HG03469 (cell line): Measurements from ENCODE around the gene MTG2.

Source experiments
- ATAC-seq: cut with Tn5 transposase; IDR thresholded peaks from one replicate; pipeline ENCODE4 v1.9.1; 2021; ENCODE audit warnings: mild to moderate bottlenecking, moderate library complexity, moderate number of reproducible peaks; ENCODE audit not compliant: unreplicated experiment

The MTG2 gene

DNA sequence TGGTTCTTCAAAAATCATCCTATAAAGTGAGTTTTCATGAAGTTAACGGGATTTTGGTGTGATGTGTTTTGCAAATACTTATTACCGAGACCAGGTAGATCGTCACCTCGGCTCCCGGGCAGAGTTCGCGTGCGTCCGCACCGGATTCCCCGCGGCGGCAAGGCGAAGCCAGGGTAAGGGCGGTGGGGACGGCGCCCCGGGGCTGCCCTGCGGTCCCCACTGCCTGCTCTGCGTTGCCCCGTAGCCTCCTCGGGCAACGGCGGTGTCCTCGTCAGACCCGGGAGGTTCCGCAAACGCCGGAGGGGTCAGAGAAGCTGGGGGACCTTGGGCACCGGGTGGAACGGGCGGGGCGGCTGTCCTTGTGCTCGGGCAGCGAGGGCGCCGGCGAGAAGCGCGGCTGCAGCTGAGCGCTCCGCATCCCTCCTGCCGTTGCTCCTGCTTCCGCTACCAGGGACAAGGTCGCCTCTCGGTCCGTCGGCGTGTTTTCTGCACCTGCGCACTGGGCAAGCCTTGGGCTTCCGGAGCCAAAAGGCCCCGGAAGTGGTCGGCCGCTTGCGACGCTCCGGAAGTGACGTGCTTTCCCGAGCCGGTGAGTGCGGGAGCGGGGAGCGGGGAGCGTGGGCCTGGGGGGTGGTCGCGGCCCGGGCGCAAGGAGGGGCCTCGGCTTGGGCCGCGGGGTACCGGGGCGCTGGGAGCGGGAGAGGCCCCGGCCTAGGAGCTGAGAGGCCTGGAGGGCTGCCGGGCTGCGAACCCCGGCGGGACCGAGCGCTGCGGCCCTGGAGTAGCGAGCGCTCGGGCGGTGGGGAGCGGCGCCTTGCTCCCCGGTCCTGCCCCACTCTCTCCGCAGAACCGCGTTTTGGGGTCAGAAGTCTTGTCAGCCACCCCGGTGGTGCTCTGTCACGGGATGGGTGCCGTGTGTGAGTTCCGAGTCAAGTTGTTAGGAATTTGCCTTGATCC lies at the start of gene MTG2:
MTG2 (plus strand) TSS at position 560 of the 957 bp plus-strand sequence. CDS start 10,393 bp downstream, outside the sequence.
- ATAC-seq, result peak; percentile 77

- no peak for ATAC-seq
Observed at GRCh38 chr20:62133051-62133845, 49.6 kb upstream of the MTG2 start.

DNA sequence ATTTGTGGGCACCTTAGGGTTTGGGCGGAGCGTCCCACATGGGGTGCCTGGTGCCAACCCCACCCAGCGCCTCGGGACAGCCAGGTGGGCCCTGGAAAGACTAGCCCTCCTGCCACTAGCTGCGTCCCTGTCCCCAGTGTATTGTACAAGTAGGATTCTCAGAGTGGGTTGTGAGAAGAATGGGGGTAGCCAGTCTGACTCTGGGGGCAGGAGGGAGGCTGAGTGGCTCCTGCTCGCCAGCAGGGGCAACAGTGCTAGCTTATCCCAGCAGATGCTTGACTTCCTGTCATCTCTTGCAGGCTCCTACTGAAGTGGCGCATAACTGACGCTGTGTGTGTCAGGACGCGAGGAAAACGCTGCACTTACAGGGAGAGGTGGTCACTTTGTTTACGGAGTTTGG lies 49.0 kb upstream of the MTG2 start:
- ATAC-seq, result no peak

- ATAC-seq, result no peak
Observed at GRCh38 chr20:62134735-62135231, 48.0 kb upstream of the MTG2 start.

DNA sequence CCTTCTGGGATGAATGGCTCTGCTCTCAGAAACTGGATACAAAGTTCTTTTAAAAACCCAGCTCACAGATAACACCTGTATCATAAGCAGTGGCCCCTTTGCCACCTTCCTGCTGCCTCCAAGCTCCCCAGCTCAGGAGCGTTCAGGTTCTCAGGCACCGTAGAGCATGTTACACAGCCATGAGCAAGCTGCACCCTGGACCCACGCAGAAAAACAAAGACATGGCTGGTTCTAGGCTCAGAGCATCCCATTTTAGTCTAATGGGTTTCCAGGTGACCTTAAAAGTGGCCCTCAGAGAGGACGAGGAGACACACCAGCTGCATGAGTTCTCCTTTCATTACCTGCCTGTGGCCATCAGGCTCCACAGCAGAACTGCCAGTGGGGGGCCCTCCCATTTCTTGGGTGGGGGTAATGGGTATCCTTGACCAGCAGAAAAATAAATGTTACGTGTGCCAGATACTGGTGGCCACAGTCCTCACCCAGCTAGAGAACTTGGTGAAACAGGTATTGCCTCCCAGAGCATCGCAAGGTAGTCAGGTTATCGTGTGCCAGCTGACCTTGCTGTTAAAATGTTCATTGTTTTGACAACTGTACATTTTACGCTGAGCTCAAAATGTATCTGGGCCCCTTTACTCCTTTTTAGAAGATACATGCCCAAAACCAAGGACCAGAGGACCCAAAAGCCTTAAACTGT lies 47.1 kb upstream of the MTG2 start:
- no peak for ATAC-seq

GRCh38 chr20:62136283-62137091 lies 46.3 kb upstream of the MTG2 start:
- ATAC-seq, result no peak

- ATAC-seq, result no peak
Observed at GRCh38 chr20:62137092-62137384, 45.8 kb upstream of the MTG2 start.

GRCh38 chr20:62137478-62138203 lies 45.2 kb upstream of the MTG2 start:
- no peak for ATAC-seq

GRCh38 chr20:62138204-62138543 lies 44.7 kb upstream of the MTG2 start:
- no peak for ATAC-seq

DNA sequence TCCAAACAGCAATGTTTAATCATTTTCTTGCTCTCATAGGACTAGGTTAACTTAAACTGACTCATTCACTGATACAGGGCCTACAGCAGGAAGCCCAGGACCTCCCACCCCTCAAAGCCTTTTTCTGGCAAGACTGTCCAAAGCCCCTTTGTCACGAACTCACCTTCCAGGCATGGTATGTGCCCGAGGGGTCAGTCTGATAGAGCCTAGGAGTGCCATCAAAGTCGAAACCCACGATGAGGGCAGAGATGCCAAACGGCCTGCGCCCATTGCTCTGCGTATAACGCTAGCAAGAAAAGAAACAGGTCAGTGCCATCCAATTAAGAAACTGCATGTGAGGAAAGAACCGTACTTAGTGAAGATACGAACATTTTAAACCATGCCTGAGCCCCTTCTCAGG lies 43.9 kb upstream of the MTG2 start:
- ATAC-seq, result no peak

DNA sequence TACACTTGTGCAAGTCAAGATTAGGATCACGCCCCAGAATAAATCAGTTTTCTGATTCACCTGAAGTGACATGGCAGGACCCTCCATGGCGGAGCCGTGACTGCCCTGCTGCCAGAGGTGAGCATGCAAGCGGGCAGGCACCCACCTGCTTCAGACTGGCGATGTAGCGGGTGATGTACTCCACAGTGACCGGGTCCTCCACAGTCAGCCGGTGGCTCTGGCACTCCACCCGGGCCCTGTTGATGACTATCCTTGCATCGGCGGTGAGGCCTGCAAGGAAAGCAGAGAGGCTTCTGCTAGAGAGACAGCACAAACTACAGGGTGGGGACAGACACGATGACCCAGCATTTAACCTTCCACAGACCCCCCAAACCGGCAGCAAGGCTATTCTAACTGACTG lies 43.2 kb upstream of the MTG2 start:
- no peak for ATAC-seq

- ATAC-seq, result no peak
Observed at GRCh38 chr20:62141043-62141396, 41.8 kb upstream of the MTG2 start.

DNA sequence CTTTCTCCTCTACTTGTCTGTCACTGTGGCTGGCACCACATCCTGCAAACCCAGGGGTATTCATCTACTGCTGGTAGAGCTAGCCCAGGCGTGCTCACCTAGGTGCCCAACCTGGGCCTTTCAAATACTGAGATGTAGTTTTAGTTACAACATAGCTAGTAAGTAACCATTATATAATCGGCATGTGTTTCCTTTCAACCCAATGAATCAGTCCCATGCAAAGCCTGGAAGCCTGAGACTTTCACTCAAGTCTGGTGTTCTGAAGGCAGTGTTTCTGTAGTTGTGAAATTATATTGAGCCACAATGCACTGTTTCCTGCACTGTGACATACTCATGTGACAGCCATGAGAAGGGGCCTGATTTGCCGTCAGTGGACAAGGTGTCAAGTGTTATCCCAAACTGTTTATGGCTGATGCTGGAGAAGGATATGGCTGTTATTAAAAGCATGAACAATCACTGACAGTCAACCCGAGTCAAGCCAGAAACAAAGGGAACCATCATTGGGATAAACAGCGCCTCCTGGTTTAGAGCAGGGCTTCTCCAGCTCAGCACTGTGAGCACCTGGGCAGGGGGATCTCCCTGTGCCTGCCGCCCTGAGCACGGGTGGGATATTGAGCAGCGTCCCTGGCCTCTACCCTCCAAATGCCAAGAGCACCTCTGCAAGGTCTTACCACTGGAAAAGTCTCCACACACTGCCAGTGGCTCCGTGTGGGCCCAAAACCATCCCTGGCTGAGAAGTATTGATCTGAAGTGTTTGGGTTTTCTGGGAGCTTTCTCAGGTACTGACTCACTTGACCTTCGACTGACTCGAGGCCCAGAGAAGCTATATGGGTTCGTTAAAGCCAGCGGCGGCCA lies 41.2 kb upstream of the MTG2 start:
- ATAC-seq, result no peak

DNA sequence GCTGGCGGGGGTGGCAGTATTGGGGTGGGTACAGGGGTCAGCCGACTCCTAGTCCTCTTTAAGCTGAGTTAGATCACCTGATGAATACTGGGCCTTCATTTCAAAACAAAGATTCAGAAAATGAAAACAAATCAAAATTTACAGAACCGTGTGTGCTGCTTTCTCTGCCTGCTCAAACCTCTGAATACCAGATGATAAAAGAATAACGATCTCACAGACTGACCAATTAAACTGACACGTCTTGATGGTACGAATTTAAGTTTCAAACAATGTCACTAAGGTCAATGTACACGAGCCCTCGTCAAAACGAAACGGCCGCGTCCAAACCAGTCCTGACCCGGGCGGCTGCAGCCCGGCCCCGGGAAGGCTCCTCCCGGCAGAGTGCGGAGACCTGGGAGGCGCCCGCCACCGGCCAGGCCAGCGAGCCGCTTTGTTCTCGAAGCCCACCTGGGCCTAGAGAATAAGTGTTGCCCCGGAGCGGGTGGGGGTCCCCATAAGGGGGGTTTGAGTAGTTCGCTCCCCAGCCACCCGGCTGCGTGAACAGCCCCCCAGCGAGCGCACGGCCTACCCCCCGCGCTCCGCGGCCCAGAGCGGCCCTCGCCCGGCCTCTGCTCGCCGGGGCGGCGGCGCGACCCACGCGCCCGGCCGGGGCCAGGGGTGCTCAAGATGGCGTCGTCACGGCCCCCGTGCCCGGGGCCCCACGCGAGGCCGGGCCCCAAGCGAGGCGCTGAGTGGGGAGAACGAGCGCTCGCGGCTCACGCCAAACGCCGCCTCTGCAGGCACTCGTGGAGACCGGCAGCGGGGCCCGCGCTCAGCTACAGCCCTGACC lies 40.4 kb upstream of the MTG2 start:
- no peak for ATAC-seq

DNA sequence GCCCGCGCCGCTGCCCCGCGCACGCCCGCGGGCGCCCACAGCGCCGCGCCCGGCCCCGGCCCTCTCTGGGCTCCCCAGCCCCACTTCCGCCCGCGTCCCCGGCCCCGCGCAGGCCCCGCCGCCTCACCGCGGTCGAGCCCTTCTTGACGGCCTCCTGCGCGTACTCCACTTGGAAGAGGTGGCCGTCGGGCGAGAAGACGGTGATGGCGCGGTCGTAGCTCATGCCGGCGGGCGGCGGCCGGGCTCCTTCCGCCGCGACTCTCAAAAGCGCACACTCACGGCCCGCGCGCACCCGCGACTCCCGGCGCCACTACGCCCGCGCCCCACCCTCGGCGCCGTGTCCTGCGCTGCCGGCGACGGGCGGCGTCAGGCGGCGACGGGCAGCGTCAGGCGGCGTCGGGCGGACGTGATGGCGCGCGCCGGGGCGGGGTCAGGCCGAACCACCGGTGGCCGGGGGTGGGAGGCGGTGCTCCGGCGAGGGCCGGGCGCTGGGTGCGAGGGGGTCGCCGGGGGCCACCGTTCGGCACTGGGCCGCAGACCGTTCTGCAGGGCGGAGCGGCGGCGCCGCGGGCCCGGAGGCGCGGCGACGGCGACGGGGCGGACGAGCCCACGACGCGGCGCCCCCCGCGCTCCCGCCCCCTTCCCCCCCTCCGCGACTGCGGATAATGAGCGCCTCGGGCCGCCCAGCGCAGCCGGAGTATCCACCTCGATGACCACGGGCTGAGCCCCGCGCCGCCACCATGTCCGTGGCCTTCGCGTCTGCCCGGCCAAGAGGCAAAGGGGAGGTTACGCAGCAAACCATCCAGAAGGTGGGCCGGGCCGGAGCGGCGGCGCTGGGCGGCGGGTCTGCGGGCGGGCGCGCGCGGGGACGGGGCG lies 39.5 kb upstream of the MTG2 start, which contains the start of the genes PSMA7 and SS18L1:
PSMA7 (minus strand) TSS at position 314 of the 876 bp plus-strand sequence; CDS start at position 223, 91 bp downstream.
SS18L1 (plus strand) TSS at position 689 of the 876 bp plus-strand sequence; CDS start at position 741, 52 bp downstream.
- peak; percentile 49 for ATAC-seq

GRCh38 chr20:62143957-62144825 lies 38.6 kb upstream of the MTG2 start:
- peak; percentile 14 for ATAC-seq
